T-helper 1 cell treated with Interleukin-12 subunit alpha and Interleukin-12 subunit beta and Interleukin-4 antibody, amounts not matched to agents 30 μg/mL and 1 μg/mL, for 36 hours (primary cell): ENCODE results near the gene SERPINB6.
A peak's percentile ranks its signal among the peaks of the same experiment; 100 is the strongest.

Source experiments
- H3K27ac Mint-ChIP-seq: one replicate; pipeline ENCODE4 v1.8.0; 2021; ENCODE audit warnings: mild to moderate bottlenecking, mixed read lengths
- H3K27me3 Mint-ChIP-seq: one replicate; pipeline ENCODE4 v1.8.0; 2021; ENCODE audit warnings: low read depth, mixed read lengths
- H3K36me3 Mint-ChIP-seq: one replicate; pipeline ENCODE4 v1.8.0; 2021; ENCODE audit warnings: low read depth, mixed read lengths
- H3K4me1 Mint-ChIP-seq: one replicate; pipeline ENCODE4 v1.8.0; 2021; ENCODE audit warnings: low read depth, mixed read lengths
- H3K4me3 Mint-ChIP-seq: one replicate; pipeline ENCODE4 v1.8.0; 2021; ENCODE audit warnings: mild to moderate bottlenecking, moderate library complexity, mixed read lengths
- H3K9me3 Mint-ChIP-seq: one replicate; pipeline ENCODE4 v1.8.0; 2021; ENCODE audit warnings: mixed read lengths

Gene SERPINB6

GRCh38 chr6:2990248-2990931 is 19.0 kb upstream of the SERPINB6 start:
- no peaks in the 10 kb centered on the region for H3K36me3 Mint-ChIP-seq
- H3K9me3 Mint-ChIP-seq = no peaks in the 10 kb centered on the region
- peaks cover 3% of the 10 kb centered on the region for H3K27me3 Mint-ChIP-seq
- H3K4me1 Mint-ChIP-seq = peaks cover 22% of the 10 kb centered on the region
- H3K4me3 Mint-ChIP-seq = peak overlapping the region; percentile 87
- peak overlapping the region; percentile 97 for H3K27ac Mint-ChIP-seq

GRCh38 chr6:2989332-2990247 is 18.2 kb upstream of the SERPINB6 start:
- Mint-ChIP-seq H3K27me3 (peaks cover 3% of the 10 kb centered on the region), H3K9me3 (no peaks in the 10 kb centered on the region), H3K36me3 (no peaks in the 10 kb centered on the region), H3K4me3 (peak overlapping the region; percentile 87), H3K27ac (peak overlapping the region; percentile 97), H3K4me1 (peaks cover 22% of the 10 kb centered on the region)

GRCh38 chr6:2988426-2989331 is 17.3 kb upstream of the SERPINB6 start:
- Mint-ChIP-seq H3K36me3 (no peaks in the 10 kb centered on the region), H3K4me1 (peaks cover 22% of the 10 kb centered on the region), H3K27ac (peak overlapping the region; percentile 97), H3K4me3 (peak overlapping the region; percentile 87), H3K9me3 (no peaks in the 10 kb centered on the region), H3K27me3 (peaks cover 7% of the 10 kb centered on the region)

- Mint-ChIP-seq H3K4me3 (peak overlapping the region; percentile 85), H3K36me3 (no peaks in the 10 kb centered on the region), H3K27ac (peak overlapping the region; percentile 92), H3K27me3 (peaks cover 13% of the 10 kb centered on the region), H3K4me1 (peaks cover 22% of the 10 kb centered on the region), H3K9me3 (no peaks in the 10 kb centered on the region)
These were observed 16.7 kb upstream of the SERPINB6 start for GRCh38 chr6:2988094-2988425.

- no peak overlapping the region for H3K27ac Mint-ChIP-seq
- peaks cover 22% of the 10 kb centered on the region for H3K27me3 Mint-ChIP-seq
- H3K9me3 Mint-ChIP-seq = no peaks in the 10 kb centered on the region
- H3K4me3 Mint-ChIP-seq = no peak overlapping the region
- H3K36me3 Mint-ChIP-seq = no peaks in the 10 kb centered on the region
- H3K4me1 Mint-ChIP-seq = peaks cover 22% of the 10 kb centered on the region
These were observed 15.4 kb upstream of the SERPINB6 start for GRCh38 chr6:2986722-2987221.

- peaks cover 12% of the 10 kb centered on the region for H3K4me1 Mint-ChIP-seq
- H3K9me3 Mint-ChIP-seq = no peaks in the 10 kb centered on the region
- H3K27me3 Mint-ChIP-seq = peaks cover 35% of the 10 kb centered on the region
- H3K27ac Mint-ChIP-seq = no peak overlapping the region
- H3K4me3 Mint-ChIP-seq = no peak overlapping the region
- no peaks in the 10 kb centered on the region for H3K36me3 Mint-ChIP-seq
These were observed 13.5 kb upstream of the SERPINB6 start for GRCh38 chr6:2984738-2985406.

- no peak overlapping the region for H3K4me3 Mint-ChIP-seq
- no peaks in the 10 kb centered on the region for H3K36me3 Mint-ChIP-seq
- H3K27me3 Mint-ChIP-seq = peaks cover 46% of the 10 kb centered on the region
- no peak overlapping the region for H3K27ac Mint-ChIP-seq
- peaks cover 3% of the 10 kb centered on the region for H3K4me1 Mint-ChIP-seq
- H3K9me3 Mint-ChIP-seq = no peaks in the 10 kb centered on the region
These were observed 11.2 kb upstream of the SERPINB6 start for GRCh38 chr6:2982426-2983117.

GRCh38 chr6:2980465-2980855 is 9.1 kb upstream of the SERPINB6 start:
- Mint-ChIP-seq H3K27me3 (peaks cover 61% of the 10 kb centered on the region), H3K27ac (no peak overlapping the region), H3K36me3 (no peaks in the 10 kb centered on the region), H3K4me1 (no peaks in the 10 kb centered on the region), H3K4me3 (no peak overlapping the region), H3K9me3 (no peaks in the 10 kb centered on the region)

- H3K27me3 Mint-ChIP-seq = peaks cover 62% of the 10 kb centered on the region
- no peak overlapping the region for H3K4me3 Mint-ChIP-seq
- no peaks in the 10 kb centered on the region for H3K4me1 Mint-ChIP-seq
- H3K27ac Mint-ChIP-seq = no peak overlapping the region
- no peaks in the 10 kb centered on the region for H3K9me3 Mint-ChIP-seq
- H3K36me3 Mint-ChIP-seq = no peaks in the 10 kb centered on the region
These were observed 8.6 kb upstream of the SERPINB6 start for GRCh38 chr6:2979819-2980464.

- no peak overlapping the region for H3K4me3 Mint-ChIP-seq
- no peaks in the 10 kb centered on the region for H3K9me3 Mint-ChIP-seq
- no peaks in the 10 kb centered on the region for H3K4me1 Mint-ChIP-seq
- H3K27ac Mint-ChIP-seq = no peak overlapping the region
- no peaks in the 10 kb centered on the region for H3K36me3 Mint-ChIP-seq
- H3K27me3 Mint-ChIP-seq = peaks cover 67% of the 10 kb centered on the region
These were observed 7.6 kb upstream of the SERPINB6 start for GRCh38 chr6:2978923-2979322.

- Mint-ChIP-seq H3K27ac (no peak overlapping the region), H3K4me1 (no peaks in the 10 kb centered on the region), H3K36me3 (peaks cover 1% of the 10 kb centered on the region), H3K9me3 (no peaks in the 10 kb centered on the region), H3K4me3 (no peak overlapping the region), H3K27me3 (peaks cover 66% of the 10 kb centered on the region)
These were observed 6.6 kb upstream of the SERPINB6 start for GRCh38 chr6:2977799-2978590.

- Mint-ChIP-seq H3K27me3 (peaks cover 69% of the 10 kb centered on the region), H3K4me3 (no peak overlapping the region), H3K9me3 (no peaks in the 10 kb centered on the region), H3K27ac (no peak overlapping the region), H3K4me1 (peaks cover under 1% of the 10 kb centered on the region), H3K36me3 (peaks cover 1% of the 10 kb centered on the region)
These were observed 5.9 kb upstream of the SERPINB6 start for GRCh38 chr6:2977290-2977689.
